K562 (cell line): ENCODE measurements around the gene CFAP251. TPM values are rescaled to one million over a fixed set of nuclear protein-coding genes. Genes with fewer than 3 reads are reported as not detected.

ENCODE experiments used
- BRF1 ChIP-seq: IDR thresholded peaks from 3 replicates; pipeline ENCODE4 v1.6.1; 2011; ENCODE audit warnings: borderline replicate concordance, mild to moderate bottlenecking; ENCODE audit not compliant: insufficient read length; ENCODE audit errors: extremely low read depth
- CBX3 ChIP-seq, 2 experiments: IDR thresholded peaks; 1 replicate in 1 of 2; 2 replicates in 1 of 2; pipeline ENCODE4 v1.6.1; 2012; ENCODE audit warnings: inconsistent platforms in 2 of 2, low read length in 2 of 2, borderline replicate concordance in 1 of 2, control low read depth in 1 of 2
- CBX5 ChIP-seq: IDR thresholded peaks from 2 replicates; pipeline ENCODE4 v1.6.1; 2014; ENCODE audit warnings: low read depth, borderline replicate concordance
- CEBPB ChIP-seq: fragments of 450-650 bp; IDR thresholded peaks from 2 replicates; pipeline ENCODE4 v1.6.1; 2016; ENCODE audit warnings: missing genetic modification characterization, missing compliant biosample characterization
- CHD1 ChIP-seq: fragments of 200-600 bp; sonication (generic); IDR thresholded peaks from one replicate; pipeline ENCODE4 v1.6.1; 2012; ENCODE audit warnings: mild to moderate bottlenecking, moderate library complexity, low read length, inconsistent platforms
- GABPA ChIP-seq: fragments of 200-800 bp; sonication (Bioruptor generic); conservative IDR thresholded peaks from 2 replicates; pipeline ENCODE4 v1.6.1; 2016; ENCODE audit warnings: low read depth, missing genetic modification characterization, missing compliant biosample characterization
- PHB ChIP-seq: fragments of 250-450 bp; sonication (Bioruptor Pico); IDR thresholded peaks from 2 replicates; pipeline ENCODE4 v1.5.0; 2021
- PML ChIP-seq: IDR thresholded peaks from 2 replicates; pipeline ENCODE4 v1.6.1; 2012; ENCODE audit warnings: low read length, inconsistent platforms
- SNIP1 ChIP-seq: fragments of 450-650 bp; IDR thresholded peaks from 2 replicates; pipeline ENCODE4 v1.7.1; 2017; ENCODE audit warnings: low read depth, mild to moderate bottlenecking
- STAG1 ChIP-seq: sonication (generic); formaldehyde crosslinking; IDR thresholded peaks from 2 replicates; pipeline ENCODE4 v1.5.0; 2020; ENCODE audit warnings: missing genetic modification reagents, borderline replicate concordance
- TRIM28 ChIP-seq: fragments of 450-650 bp; IDR thresholded peaks from 2 replicates; pipeline ENCODE4 v1.6.1; 2017
- ZNF165 ChIP-seq: fragments of 250-450 bp; sonication (Bioruptor Pico); IDR thresholded peaks from 2 replicates; pipeline ENCODE4 v1.4.0; 2020; ENCODE audit warnings: borderline replicate concordance
- ZNF282 ChIP-seq: sonication (generic); formaldehyde crosslinking; IDR thresholded peaks from 2 replicates; pipeline ENCODE4 v1.8.1; 2023; ENCODE audit warnings: missing genetic modification reagents
- polyA plus RNA-seq, 8 experiments: library from polyadenylated mRNA; depleted of rRNA in 4 of 8; stranded (reverse) in 5 of 8; unstranded in 3 of 8; fragments of >200 nt; fragmentation: Nextera tagmentation in 2 of 8; fragmentation: Illumina TruSeq in 1 of 8; extraction: Ambion mirVana in 2 of 8; extraction: Trizol in 1 of 8; gene quantifications; 2 replicates each; pipeline versions ENCODE4 v1.2.1 to v1.2.3, GENCODE V29; 2011 to 2014; ENCODE audit warnings: inconsistent platforms in 1 of 8, missing spikeins in 1 of 8
- total RNA-seq, 7 experiments: library from RNA; depleted of rRNA in 6 of 7; stranded (reverse); fragments of >200 nt in 6 of 7; fragmentation: Illumina TruSeq in 2 of 7; extraction: Trizol in 2 of 7; gene quantifications; 2 replicates each; pipeline versions ENCODE4 v1.2.1 to v1.2.3, GENCODE V29; 2011 to 2021; ENCODE audit warnings: low replicate concordance in 1 of 7
- TF ChIP-seq, protein P1 (sequence below): fragments of 450-650 bp; formaldehyde crosslinking; IDR thresholded peaks from 2 replicates; pipeline ENCODE4 v1.4.0; 2022; ENCODE audit warnings: missing genetic modification characterization
- TF ChIP-seq, protein P2 (sequence below): fragments of 250-450 bp; sonication (Bioruptor Pico); IDR thresholded peaks from 2 replicates; pipeline ENCODE4 v1.4.0; 2020
- TF ChIP-seq, protein P3 (sequence below): fragments of 450-650 bp; IDR thresholded peaks from 2 replicates; pipeline ENCODE4 v1.6.1; 2016; ENCODE audit warnings: borderline replicate concordance
- TF ChIP-seq, protein P4 (sequence below): fragments of 250-450 bp; sonication (Bioruptor Pico); IDR thresholded peaks from 2 replicates; pipeline ENCODE4 v1.6.1; 2021; ENCODE audit warnings: mild to moderate bottlenecking
- TF ChIP-seq, protein P5 (sequence below): conservative IDR thresholded peaks from 2 replicates; pipeline ENCODE4 v1.6.1; 2011; ENCODE audit warnings: low read depth, mild to moderate bottlenecking, low read length; ENCODE audit not compliant: control insufficient read depth
- TF ChIP-seq, protein P6 (sequence below): fragments of 250-450 bp; sonication (Bioruptor Pico); IDR thresholded peaks from 2 replicates; pipeline ENCODE4 v1.9.0; 2021; ENCODE audit warnings: mild to moderate bottlenecking, inconsistent platforms

The CFAP251 gene
- total and polyA plus RNA-seq, 9 of the 15 experiments (the other 6 are each of a cell fraction or from before 2014, with no cell fraction given) = 16.6 to 31.0 (median 19.1) TPM

DNA sequence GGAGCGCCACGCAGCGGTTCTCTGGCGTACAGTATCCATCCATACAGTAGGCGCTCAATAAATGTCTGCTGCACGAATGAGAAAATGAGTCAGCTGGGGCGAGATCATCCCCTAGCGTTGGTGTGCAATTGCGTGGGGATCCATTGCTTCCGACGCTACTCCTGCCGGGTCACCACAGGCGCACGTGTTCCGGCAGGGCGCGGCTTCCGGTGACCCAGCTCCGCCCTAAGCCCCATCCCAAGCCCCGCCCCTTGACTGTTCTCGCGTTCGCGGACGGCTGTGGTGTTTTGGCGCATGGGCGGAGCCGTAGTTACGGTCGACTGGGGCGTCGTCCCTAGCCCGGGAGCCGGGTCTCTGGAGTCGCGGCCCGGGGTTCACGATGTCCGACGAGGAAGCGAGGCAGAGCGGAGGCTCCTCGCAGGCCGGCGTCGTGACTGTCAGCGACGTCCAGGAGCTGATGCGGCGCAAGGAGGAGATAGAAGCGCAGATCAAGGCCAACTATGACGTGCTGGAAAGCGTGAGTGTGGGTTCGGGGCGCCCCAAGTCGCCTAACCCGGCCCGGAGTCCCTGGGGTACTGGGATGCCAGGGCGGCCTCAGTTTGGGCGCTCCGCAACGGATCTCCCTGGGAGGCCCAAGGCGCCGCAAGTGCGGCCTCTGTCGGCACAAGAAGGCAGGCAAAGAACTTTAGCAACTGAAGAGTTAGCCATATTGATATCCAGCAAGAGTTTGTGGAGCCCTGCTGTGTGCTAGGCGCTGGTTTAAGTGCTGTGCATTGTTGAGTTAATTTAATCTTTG, 29.7 kb upstream of the CFAP251 start, which contains the start of gene PSMD9 (continued):
- TF ChIP-seq, protein P1, sequence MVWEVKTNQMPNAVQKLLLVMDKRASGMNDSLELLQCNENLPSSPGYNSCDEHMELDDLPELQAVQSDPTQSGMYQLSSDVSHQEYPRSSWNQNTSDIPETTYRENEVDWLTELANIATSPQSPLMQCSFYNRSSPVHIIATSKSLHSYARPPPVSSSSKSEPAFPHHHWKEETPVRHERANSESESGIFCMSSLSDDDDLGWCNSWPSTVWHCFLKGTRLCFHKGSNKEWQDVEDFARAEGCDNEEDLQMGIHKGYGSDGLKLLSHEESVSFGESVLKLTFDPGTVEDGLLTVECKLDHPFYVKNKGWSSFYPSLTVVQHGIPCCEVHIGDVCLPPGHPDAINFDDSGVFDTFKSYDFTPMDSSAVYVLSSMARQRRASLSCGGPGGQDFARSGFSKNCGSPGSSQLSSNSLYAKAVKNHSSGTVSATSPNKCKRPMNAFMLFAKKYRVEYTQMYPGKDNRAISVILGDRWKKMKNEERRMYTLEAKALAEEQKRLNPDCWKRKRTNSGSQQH = no peak
- TF ChIP-seq GABPA (tag) (peak; percentile 99), CHD1 (no peak), STAG1 (CRISPR knock-in tag) (peak; percentile 48; the same call in 1 of the 2 replicates), PHB (CRISPR knock-in tag) (no peak), ZNF282 (CRISPR knock-in tag) (no peak), CBX3 (IDR thresholded peaks at IDR 0.05; ENCODE audit: borderline replicate concordance in 1 of 2, low read length in 2 of 2) (peak in 1 of 2 experiments; percentile 94; a peak in 2 of 3 replicates), PML (peak; percentile 67; the same call in 1 of the 2 replicates), ZNF165 (CRISPR knock-in tag) (no peak; the same call in 1 of the 2 replicates), CBX5 (peak; percentile 33), CEBPB (tag) (peak; percentile 41), BRF1 (no peak), SNIP1 (no peak), TRIM28 (0 out of 2 replicates have a peak, but pooled peaks have one; percentile 53)
- TF ChIP-seq, protein P2, sequence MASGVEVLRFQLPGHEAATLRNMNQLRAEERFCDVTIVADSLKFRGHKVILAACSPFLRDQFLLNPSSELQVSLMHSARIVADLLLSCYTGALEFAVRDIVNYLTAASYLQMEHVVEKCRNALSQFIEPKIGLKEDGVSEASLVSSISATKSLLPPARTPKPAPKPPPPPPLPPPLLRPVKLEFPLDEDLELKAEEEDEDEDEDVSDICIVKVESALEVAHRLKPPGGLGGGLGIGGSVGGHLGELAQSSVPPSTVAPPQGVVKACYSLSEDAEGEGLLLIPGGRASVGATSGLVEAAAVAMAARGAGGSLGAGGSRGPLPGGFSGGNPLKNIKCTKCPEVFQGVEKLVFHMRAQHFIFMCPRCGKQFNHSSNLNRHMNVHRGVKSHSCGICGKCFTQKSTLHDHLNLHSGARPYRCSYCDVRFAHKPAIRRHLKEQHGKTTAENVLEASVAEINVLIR (CRISPR knock-in tag) = peak; percentile 40
- TF ChIP-seq, protein P3, sequence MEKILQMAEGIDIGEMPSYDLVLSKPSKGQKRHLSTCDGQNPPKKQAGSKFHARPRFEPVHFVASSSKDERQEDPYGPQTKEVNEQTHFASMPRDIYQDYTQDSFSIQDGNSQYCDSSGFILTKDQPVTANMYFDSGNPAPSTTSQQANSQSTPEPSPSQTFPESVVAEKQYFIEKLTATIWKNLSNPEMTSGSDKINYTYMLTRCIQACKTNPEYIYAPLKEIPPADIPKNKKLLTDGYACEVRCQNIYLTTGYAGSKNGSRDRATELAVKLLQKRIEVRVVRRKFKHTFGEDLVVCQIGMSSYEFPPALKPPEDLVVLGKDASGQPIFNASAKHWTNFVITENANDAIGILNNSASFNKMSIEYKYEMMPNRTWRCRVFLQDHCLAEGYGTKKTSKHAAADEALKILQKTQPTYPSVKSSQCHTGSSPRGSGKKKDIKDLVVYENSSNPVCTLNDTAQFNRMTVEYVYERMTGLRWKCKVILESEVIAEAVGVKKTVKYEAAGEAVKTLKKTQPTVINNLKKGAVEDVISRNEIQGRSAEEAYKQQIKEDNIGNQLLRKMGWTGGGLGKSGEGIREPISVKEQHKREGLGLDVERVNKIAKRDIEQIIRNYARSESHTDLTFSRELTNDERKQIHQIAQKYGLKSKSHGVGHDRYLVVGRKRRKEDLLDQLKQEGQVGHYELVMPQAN = peak; percentile 83
- TF ChIP-seq, protein P4, sequence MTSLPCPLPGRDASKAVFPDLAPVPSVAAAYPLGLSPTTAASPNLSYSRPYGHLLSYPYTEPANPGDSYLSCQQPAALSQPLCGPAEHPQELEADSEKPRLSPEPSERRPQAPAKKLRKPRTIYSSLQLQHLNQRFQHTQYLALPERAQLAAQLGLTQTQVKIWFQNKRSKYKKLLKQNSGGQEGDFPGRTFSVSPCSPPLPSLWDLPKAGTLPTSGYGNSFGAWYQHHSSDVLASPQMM (CRISPR knock-in tag) = no peak
- TF ChIP-seq, protein P5, sequence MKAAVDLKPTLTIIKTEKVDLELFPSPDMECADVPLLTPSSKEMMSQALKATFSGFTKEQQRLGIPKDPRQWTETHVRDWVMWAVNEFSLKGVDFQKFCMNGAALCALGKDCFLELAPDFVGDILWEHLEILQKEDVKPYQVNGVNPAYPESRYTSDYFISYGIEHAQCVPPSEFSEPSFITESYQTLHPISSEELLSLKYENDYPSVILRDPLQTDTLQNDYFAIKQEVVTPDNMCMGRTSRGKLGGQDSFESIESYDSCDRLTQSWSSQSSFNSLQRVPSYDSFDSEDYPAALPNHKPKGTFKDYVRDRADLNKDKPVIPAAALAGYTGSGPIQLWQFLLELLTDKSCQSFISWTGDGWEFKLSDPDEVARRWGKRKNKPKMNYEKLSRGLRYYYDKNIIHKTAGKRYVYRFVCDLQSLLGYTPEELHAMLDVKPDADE = peak; percentile 50; the same call in 1 of the 2 replicates
- TF ChIP-seq, protein P6, sequence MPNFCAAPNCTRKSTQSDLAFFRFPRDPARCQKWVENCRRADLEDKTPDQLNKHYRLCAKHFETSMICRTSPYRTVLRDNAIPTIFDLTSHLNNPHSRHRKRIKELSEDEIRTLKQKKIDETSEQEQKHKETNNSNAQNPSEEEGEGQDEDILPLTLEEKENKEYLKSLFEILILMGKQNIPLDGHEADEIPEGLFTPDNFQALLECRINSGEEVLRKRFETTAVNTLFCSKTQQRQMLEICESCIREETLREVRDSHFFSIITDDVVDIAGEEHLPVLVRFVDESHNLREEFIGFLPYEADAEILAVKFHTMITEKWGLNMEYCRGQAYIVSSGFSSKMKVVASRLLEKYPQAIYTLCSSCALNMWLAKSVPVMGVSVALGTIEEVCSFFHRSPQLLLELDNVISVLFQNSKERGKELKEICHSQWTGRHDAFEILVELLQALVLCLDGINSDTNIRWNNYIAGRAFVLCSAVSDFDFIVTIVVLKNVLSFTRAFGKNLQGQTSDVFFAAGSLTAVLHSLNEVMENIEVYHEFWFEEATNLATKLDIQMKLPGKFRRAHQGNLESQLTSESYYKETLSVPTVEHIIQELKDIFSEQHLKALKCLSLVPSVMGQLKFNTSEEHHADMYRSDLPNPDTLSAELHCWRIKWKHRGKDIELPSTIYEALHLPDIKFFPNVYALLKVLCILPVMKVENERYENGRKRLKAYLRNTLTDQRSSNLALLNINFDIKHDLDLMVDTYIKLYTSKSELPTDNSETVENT = peak; percentile 59
